Right lung (tissue), 5 donors: ENCODE data around the gene ESAM. TPM values are rescaled to one million over a fixed set of nuclear protein-coding genes. Genes with fewer than 3 reads are reported as not detected.
"Not testable (repeated sequence)": the region's sequence is repeated elsewhere in the genome, so short reads cannot be mapped to it uniquely, and the experiment has no call there.

Experiments
- DNase-seq, 2 donors: peaks; one replicate each; pipeline ENCODE4 v3.0.0-alpha.2; 2013
- polyA plus RNA-seq, 5 donors: library from polyadenylated mRNA; unstranded; fragments of 120-200 nt; gene quantifications; one replicate each; pipeline versions ENCODE4 v1.2.1 to v1.2.3, GENCODE V29; 2013; ENCODE audit warnings: inconsistent platforms in 1 of 5, low replicate concordance in 1 of 5; ENCODE audit not compliant: insufficient read length in 5 of 5, insufficient read depth in 1 of 5

The ESAM gene
- polyA plus RNA-seq, 5 donors: 98.1 to 144 (median 116) TPM

DNA sequence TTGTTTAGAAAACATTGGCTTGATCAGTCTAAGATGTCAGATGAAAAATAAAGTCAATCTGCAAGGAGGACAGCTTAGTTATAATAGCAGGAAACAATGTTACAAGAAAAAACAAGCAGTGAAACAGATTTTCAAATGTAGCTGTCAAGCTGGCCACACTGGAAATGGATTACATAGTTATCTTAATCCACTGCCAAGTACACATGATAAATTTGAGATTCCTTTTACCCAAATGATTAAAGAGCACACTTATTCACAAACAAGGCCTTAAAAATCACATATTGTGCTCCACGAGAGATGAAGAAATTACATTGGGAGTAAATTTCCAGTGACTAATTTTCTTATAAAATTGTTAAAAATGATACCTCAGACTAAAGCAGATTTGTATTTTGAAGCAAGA lies 17.5 kb upstream of the ESAM start:
- DNase-seq: no peak

GRCh38 chr11:124778281-124778680 lies 16.2 kb upstream of the ESAM start:
- no peak for DNase-seq

DNA sequence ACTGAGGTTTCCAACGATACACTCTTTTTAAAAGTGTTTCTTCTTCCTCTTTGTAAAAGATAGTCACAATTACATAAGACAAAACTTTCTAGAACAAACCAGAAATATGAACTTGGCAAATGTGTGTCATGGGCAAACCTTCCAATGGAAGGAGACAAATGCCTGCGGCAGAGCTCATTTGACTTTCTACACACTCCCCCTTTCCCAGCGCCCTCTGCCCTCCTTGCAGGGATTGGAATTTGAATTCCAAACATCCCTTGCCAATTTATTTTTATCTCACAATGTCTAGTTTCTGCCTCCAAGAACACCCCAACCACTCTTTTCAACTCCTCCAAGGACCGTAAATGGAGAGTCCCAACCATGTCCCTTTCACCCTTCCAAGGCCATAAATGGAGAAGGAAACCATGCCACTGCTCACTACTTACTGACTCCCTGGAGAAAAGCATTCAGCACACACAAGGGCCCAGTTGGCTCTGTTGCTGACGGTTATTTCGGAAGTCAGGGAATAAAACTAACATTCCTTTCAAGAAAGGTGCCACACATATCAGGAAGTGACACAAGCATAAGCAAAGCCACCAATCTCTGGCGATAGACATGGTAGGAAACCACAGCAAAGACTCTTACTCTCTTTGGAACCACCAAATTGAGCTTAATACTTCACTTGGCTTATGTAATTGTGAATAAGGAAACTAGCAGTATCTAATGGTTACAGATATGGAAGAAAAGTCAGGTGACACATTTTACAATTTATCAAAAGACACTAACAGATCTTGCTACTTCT lies 15.0 kb upstream of the ESAM start:
- no peak for DNase-seq

DNA sequence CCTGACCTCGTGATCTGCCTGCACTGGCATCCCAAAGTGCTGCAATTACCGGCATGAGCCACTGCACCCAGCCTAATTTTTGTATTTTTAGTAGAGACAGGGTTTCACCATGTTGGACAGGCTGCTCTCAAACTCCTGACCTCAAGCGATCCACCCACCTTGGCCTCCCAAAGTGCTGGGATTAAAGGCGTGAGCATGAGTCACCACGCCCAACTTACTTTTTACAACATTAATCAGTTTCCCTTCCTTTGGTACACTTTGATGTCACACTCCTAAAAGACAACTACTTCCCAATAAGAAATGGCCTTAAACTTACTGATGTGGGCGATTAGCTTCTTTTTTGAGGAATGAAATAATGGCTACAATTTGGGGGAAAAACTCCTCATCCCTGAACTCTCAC lies 8.9 kb upstream of the ESAM start:
- DNase-seq: not testable (repeated sequence)

DNA sequence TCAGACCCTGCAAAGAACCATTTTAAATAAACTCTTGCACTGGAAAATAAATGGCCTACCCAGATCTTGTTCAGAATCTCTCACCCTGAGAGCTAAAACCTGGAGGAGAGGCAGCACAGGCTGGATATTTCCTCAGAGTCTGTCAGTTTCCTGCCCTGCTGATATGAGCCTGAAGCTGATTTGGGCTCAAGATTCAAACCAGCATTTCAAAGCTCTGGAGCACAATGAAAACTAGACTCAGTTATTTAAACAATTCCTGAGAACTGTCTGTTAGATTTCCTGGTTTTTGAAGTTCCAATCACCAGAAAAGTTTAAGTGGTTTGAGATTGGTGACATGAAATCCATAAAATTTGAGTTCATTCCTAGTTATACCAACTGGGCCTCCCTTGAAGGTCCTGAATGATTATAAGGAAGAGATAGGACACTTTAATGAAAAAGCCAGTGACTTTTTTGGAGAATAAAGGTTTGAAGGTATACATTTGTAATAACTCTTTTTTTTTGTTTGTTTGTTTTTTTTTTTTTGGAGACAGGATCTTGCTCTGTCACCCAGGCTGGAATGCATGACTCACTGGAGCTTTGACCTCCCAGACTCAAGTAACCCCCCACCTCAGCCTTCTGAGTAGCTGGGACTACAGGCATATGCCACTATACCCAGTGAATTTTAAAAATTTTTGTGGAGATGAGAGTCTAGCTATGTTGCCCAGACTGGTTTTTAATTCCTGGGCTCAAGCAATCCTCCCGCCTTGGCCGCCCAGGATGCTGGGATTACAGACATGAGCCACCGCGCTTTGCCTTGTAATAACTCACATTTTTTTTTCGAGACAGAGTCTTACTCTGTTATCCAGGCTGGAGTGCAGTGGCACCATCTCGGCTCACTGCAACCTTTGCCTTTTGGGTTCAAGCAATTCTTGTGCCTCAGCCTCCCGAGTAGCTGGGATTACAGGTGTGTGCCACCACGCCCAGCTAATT lies 8.0 kb upstream of the ESAM start:
- no peak for DNase-seq

GRCh38 chr11:124768914-124769313 lies 6.8 kb upstream of the ESAM start:
- DNase-seq: no peak

DNA sequence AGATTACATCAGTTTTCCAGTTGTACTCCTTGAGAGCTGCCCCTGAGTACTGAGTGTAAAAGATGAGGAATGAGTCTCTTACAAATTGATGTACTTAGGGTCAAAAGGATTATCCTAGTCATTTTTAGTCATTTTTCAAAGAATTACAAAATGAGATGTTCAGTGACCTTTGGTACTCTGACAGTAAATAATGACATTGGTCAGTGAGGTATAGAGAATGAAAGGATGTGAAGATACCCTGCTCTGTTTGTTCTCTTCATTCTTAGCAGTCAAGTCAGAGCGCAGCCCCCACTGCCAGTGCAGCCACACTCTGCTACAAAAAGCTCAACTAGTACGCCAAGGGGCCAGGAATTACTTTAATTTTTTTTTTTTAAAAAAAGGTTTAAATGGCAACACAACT lies 4.1 kb upstream of the ESAM start:
- no peak for DNase-seq

DNA sequence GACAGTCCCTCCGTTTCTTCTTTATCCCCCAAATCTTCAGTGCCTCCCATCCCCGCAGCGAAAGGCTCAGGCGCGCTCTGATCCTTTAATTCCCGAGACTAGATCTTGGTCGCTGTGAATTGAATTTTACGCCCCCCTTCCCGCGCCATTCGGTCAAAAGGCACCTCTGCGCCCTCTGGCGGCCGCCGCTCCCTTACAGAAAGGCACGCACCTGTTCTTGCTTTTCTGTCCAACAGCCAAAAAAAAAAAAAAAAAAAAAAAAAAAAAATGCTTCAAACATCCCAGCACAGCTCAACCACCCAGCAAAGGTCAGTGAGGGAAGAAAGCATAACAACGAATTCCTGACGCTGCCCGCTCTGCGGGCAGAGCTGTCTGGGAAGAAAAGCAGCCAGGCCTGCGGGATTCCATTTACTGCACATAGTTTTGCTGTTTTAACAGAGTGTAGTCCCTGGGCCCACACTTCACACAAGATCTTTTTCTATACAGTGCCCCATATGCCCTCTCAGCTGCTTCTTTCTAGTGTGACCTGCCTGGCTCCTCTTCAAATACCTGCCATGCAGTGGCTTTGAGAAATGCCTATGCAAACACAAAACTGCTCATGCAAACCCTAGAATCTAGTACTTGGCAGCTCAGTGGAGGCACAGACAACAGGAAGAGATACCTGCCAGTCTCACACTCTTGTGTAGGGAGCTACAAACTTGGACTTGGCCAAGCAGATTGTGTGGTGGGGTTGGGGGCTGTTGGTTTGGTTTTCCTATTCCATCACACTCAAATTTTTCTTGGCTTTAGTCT lies 1.3 kb upstream of the ESAM start:
- peak in 1 of 2 donors; percentile 75 for DNase-seq

GRCh38 chr11:124762624-124763155 lies 600 bp upstream of the ESAM start:
- DNase-seq: no peak

DNA sequence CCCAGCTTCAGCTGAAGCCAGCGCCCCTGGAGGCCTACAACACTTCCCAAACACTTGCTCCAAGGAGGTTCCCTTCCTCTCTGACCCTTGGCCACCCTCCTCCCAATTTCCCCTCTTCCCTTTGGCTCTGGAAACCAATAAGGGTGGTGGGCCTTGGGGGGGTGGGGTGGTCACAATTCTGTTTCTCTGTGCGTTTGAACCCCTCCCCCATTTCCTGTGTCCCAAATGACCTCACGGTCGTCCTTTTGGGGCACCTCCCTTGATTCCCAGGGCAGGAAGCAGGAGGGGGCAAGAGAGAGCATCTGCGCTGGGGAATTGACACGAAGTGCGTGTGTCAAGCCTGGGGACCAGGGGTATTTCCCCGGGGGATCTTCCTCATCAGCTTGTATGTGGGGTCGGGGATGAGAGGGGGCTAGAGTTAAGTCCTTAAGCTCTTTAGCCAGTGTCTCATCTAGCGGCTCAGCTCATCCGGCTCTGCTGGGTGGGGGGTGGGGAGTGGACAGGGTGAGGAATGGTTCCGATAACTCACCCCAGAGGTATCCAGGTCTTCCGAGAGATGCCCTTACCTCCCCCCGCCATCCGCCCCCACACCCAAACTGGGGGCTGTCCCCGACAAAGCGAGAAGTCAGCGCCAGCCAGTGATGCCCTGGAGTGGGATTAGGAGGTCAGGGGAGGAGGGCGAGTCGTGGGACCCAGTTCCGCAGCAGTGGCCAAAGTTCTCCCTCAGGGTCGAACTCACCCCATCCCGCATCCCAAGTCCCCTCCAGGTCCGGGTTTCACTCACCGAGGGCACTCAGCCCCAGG lies 587 bp downstream of the ESAM start:
- DNase-seq: no peak

GRCh38 chr11:124760806-124761205 lies 1.3 kb downstream of the ESAM start:
- no peak for DNase-seq

DNA sequence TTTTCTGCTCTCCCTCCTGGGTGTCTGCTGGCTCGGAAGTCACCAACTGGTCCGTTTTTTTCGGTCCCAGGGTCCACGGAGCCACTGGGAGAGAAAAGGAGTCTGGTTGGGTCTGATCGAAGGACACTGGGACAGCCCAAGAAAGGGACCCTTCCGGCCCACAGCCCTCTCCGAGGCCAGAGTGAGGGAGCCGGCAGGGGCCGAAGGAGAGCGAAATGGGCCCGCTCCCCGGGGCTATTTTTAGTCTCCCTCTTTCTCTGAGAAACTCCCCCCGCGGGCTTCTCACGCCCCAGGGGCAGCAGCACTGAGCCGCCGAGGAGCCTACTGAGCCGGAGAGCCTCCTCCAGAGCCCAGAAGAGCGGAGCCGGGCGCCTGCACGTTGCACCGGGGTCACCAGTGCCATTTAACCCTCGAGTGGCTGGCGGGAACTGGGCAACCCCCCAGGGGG lies 1.9 kb downstream of the ESAM start:
- no peak for DNase-seq

GRCh38 chr11:124759266-124760204 lies 2.6 kb downstream of the ESAM start:
- DNase-seq: no peak

DNA sequence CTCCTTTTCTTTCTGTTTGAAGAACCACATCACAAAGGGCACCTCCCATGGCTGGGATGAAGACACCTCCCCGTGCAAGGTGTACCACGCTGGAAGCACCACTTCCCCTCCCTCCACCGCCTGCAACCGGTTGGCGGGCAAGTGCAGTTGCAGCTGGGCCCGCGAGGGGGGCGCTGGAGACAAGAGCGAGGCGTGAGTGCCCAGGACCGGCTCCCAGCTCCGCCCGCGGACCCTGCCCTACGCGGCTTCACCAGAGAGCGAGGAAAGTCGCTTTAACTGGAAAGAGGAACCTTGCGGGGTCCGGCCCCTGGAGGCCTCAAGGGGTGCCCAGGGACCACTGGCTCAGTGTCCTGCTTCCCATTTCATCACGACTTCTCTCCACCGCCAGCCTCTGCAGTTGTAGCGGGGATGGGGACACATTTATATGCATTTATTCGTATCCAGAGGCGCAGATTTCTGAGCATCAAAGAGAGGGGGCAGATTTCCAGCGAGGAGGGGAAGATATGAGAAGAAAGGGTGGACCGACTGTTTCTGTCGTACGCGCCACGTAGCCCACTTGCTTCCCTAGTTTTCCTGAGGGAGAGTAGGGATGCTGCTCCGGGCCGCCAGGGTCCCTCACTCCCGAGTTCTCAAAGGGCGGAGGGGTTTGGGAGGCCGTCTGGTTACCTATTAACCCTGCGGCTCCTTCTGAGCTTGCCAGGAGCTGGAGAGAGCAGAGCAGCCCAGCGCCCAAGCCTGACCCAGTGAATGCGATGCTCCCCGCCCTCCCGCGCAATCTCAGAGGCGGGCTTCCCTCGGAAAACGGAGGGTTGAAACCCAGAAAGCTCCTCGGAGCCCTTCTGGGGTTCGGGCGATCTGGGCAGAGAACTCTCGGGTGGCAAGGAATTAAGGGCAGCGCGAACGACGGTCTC lies 3.5 kb downstream of the ESAM start:
- no peak for DNase-seq

- DNase-seq: no peak
Measured at GRCh38 chr11:124757320-124757719, 4.8 kb downstream of the ESAM start.

GRCh38 chr11:124756753-124757227 lies 5.3 kb downstream of the ESAM start:
- DNase-seq: no peak

DNA sequence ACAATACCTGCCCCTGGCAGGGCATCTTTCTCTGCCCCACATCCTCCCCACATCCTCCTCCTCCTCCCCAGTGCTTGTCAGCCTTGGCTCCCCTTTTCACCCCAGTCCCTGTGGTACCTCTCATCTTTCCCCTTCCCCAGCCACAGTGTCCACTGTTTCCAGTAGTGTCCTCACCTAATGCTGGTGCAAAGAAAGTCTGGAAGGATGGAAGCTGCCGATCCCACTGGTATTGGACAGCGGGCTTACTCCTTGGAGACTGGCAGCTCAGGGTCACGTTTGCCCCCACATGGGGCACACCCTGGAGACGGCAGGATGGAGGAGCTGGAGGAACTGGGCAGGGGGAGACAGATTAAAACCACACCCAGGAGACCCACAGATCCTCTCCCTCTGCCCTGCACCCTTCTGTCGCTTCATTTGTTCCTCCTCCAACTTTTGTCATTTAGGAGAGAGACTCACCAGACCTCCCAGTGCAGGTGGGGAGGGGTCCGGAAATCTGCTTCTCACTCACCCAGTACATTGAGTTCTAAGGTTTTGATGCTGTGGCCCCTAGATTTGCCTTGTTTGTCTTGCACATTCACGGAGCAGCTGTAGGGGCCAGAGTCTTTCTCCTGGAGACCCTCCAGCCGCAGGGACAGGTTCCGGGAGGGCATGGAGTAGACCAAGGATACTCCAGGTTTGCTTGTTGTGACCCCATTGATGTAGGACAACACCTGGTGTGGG lies 5.9 kb downstream of the ESAM start:
- no peak for DNase-seq

DNA sequence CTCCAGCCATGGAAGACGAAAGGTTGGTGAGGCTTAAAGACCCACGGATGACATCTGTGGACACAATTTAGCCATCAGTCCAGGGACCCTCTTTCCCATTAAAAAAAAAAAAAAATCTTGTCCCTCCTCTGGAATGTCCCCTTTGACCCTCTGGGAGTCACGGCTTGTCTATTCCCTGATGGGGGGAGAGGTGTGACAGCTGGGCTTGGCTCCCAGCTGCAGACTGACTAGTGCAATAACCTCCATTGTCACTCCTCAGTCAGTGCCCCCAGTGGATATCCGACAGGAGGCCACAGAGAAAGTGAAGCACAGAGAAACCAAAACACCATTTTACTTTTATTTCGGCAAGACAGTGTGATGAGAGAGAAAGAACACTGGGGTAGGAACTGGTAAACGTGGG lies 7.4 kb downstream of the ESAM start:
- DNase-seq: no peak
